B cell (primary cell): ENCODE measurements around the gene DHX30.

ENCODE experiments used
- CTCF ChIP-seq: fragments of 200-600 bp; IDR thresholded peaks from one replicate; pipeline ENCODE4 v1.8.0; 2022; ENCODE audit warnings: antibody characterized with exemption, mild to moderate bottlenecking
- EZH2 ChIP-seq: IDR thresholded peaks from 2 replicates; pipeline ENCODE4 v1.6.1; 2012; ENCODE audit warnings: borderline replicate concordance, low read depth, mild to moderate bottlenecking, moderate library complexity, low read length; ENCODE audit not compliant: insufficient read depth, poor library complexity, severe bottlenecking

GRCh38 chr3:47890126-47890827 is 87.3 kb downstream of the DHX30 start:
- TF ChIP-seq CTCF, result no peak
- no peak for TF ChIP-seq EZH2
